Tibial nerve (tissue), 4 donors: ENCODE results near the gene GDA. TPM values are rescaled to one million over a fixed set of nuclear protein-coding genes. Genes with fewer than 3 reads are reported as not detected.

ENCODE experiments used
- DNase-seq, 2 donors: peaks; one replicate each; pipeline ENCODE4 v3.0.0-alpha.2; 2019; ENCODE audit warnings: low spot score in 2 of 2
- H3K27ac ChIP-seq, 4 donors: fragments of 200-600 bp; sonication (generic) in 3 of 4; one replicate each; pipeline ENCODE4 v1.5.1; 2017 to 2019; ENCODE audit warnings: mild to moderate bottlenecking in 1 of 4
- H3K27me3 ChIP-seq, 2 donors: fragments of 200-600 bp; sonication (generic) in 1 of 2; one replicate each; pipeline versions ENCODE4 v1.5.1 to v1.6.0; 2017 to 2019
- H3K36me3 ChIP-seq, 3 donors: fragments of 200-600 bp; sonication (generic); one replicate each; pipeline ENCODE4 v1.5.1; 2018 to 2019
- H3K4me1 ChIP-seq, 4 donors: fragments of 200-600 bp; sonication (generic) in 3 of 4; one replicate each; pipeline ENCODE4 v1.5.1; 2017 to 2019
- H3K4me3 ChIP-seq, 4 donors: fragments of 200-600 bp; sonication (generic) in 3 of 4; one replicate each; pipeline ENCODE4 v1.5.1; 2017 to 2019; ENCODE audit warnings: mild to moderate bottlenecking in 1 of 4, moderate library complexity in 1 of 4
- H3K9me3 ChIP-seq, 4 donors: fragments of 200-600 bp; sonication (generic) in 3 of 4; one replicate each; pipeline ENCODE4 v1.5.1; 2017 to 2019
- EP300 ChIP-seq, 2 donors: sonication (generic); formaldehyde crosslinking; IDR thresholded peaks; one replicate each; pipeline ENCODE4 v1.6.1; 2017; ENCODE audit warnings: antibody characterized with exemption in 2 of 2, mild to moderate bottlenecking in 1 of 2
- POLR2A ChIP-seq, 2 donors: fragments of 450-650 bp; IDR thresholded peaks; one replicate each; pipeline ENCODE4 v1.6.1; 2017; ENCODE audit warnings: antibody characterized with exemption in 2 of 2, mild to moderate bottlenecking in 2 of 2, moderate library complexity in 2 of 2
- WGBS, 2 donors: methylation state at CpG; one replicate each; pipeline ENCODE4 v1.1.5; 2018; 5-methylcytosine and 5-hydroxymethylcytosine counted together
- total RNA-seq, 4 donors: library from RNA; depleted of rRNA; stranded (reverse); fragments of >200 nt; gene quantifications; one replicate each; pipeline ENCODE4 v1.1.0, GENCODE V29; 2016
- TF ChIP-seq, protein P1 (sequence below), 5 experiments: fragments of 200-600 bp in 3 of 5; fragments of 450-650 bp in 2 of 5; sonication (generic) in 3 of 5; IDR thresholded peaks; one replicate each; pipeline ENCODE4 v1.5.1; 2016 to 2019; ENCODE audit warnings: antibody characterized with exemption in 5 of 5, mild to moderate bottlenecking in 3 of 5, moderate library complexity in 2 of 5

Gene GDA
- 1 to 10 TPM in 2 of 4 donors, not detected in 2; 1.0 to 1.3 TPM for total RNA-seq

- no peak for TF ChIP-seq POLR2A (IDR thresholded peaks at IDR 0.05)
- no peak for TF ChIP-seq EP300 (IDR thresholded peaks at IDR 0.05)
- TF ChIP-seq, protein P1, sequence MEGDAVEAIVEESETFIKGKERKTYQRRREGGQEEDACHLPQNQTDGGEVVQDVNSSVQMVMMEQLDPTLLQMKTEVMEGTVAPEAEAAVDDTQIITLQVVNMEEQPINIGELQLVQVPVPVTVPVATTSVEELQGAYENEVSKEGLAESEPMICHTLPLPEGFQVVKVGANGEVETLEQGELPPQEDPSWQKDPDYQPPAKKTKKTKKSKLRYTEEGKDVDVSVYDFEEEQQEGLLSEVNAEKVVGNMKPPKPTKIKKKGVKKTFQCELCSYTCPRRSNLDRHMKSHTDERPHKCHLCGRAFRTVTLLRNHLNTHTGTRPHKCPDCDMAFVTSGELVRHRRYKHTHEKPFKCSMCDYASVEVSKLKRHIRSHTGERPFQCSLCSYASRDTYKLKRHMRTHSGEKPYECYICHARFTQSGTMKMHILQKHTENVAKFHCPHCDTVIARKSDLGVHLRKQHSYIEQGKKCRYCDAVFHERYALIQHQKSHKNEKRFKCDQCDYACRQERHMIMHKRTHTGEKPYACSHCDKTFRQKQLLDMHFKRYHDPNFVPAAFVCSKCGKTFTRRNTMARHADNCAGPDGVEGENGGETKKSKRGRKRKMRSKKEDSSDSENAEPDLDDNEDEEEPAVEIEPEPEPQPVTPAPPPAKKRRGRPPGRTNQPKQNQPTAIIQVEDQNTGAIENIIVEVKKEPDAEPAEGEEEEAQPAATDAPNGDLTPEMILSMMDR (IDR thresholded peaks at IDR 0.05) = no peak
- Histone ChIP-seq H3K27ac (peak within 1 kb of the TSS in 1 of 4 donors; percentile 45), H3K9me3 (no peaks in the 10 kb centered on the region), H3K27me3 (peaks cover 0 to 15% of the 10 kb centered on the region in 2 donors), H3K4me3 (peak within 1 kb of the TSS in 2 of 4 donors; percentile 32 to 33), H3K36me3 (no peaks in the 10 kb centered on the region), H3K4me1 (peaks cover 0 to 10% (median 2%) of the 10 kb centered on the region in 4 donors)
- WGBS, 2 donors = 1 to 3% methylated on average over 38 to 58 of the region's 70 CpGs
- no peak for DNase-seq
Measured at GRCh38 chr9:72149231-72149975, at the start of gene GDA. Gene GDA (plus strand): TSS chr9:72149440. CDS start chr9:72149560, 120 bp downstream.

DNA sequence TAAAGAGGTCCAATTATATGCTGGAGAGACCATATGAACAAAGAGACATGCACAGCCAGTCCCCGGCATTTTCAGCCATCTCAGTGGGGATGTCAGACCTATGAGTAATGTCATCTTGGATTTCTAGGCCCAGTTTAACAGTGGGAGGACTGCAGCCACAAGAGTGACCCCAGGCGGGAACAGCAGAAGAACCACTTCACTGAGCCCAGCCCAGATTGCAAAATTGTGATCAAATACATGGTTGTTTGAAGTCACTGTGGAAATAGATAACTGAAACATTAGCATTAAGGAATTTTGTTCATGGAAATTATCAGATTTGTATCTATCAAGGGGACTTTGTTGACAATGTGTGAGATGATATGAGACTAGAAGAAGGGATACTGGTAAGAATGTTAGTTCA is 46.7 kb upstream of the GDA start:
- DNase-seq = no peak
- 83 to 88% methylated on average over 2 of the region's 2 CpGs for WGBS, 2 donors
- no peak overlapping the region for H3K4me3 ChIP-seq
- no peaks in the 10 kb centered on the region for H3K4me1 ChIP-seq
- no peaks in the 10 kb centered on the region for H3K36me3 ChIP-seq
- TF ChIP-seq POLR2A (IDR thresholded peaks at IDR 0.05) = no peak
- TF ChIP-seq, protein P1 (IDR thresholded peaks at IDR 0.05) = no peak
- TF ChIP-seq EP300 (IDR thresholded peaks at IDR 0.05) = no peak
- H3K27ac ChIP-seq = no peak overlapping the region
- H3K9me3 ChIP-seq = peaks cover 0 to 37% (median 0%) of the 10 kb centered on the region in 4 donors
- no peaks in the 10 kb centered on the region for H3K27me3 ChIP-seq

DNA sequence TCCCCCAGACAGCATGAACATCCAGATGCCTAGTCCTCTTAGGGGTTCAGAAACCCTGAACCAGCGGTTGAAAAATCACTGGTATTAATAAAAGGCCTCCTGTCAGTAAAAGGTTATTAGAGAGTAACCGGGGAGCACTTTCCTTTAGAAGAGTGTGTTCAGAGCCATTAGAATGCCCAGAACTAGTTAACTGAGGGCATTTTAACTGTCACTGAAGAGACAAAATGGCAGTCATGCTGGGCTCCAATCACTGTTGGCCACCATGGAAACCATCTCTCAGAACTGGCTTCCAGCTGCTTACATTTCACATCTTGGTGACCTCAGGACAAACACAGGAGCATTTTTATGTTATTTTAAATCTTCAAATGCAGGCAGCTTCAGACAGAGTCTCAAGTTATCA is 36.2 kb upstream of the GDA start:
- no peak overlapping the region for H3K27ac ChIP-seq
- 76 to 91% methylated on average over 2 of the region's 2 CpGs for WGBS, 2 donors

GRCh38 chr9:72119853-72120252 is 29.4 kb upstream of the GDA start:
- H3K27ac ChIP-seq = no peak overlapping the region

More for the DNA sequence above, 36.2 kb upstream of the GDA start:
- no peaks in the 10 kb centered on the region for H3K36me3 ChIP-seq
- no peak for DNase-seq
- no peaks in the 10 kb centered on the region for H3K27me3 ChIP-seq
- H3K9me3 ChIP-seq = no peaks in the 10 kb centered on the region
- TF ChIP-seq EP300 (IDR thresholded peaks at IDR 0.05) (no peak), POLR2A (IDR thresholded peaks at IDR 0.05) (no peak)
- TF ChIP-seq, protein P1 (IDR thresholded peaks at IDR 0.05) = no peak
- no peaks in the 10 kb centered on the region for H3K4me1 ChIP-seq
- no peak overlapping the region for H3K4me3 ChIP-seq

GRCh38 chr9:72124947-72125346 is 24.3 kb upstream of the GDA start:
- Histone ChIP-seq H3K27ac (no peak overlapping the region), H3K4me3 (no peak overlapping the region), H3K9me3 (no peaks in the 10 kb centered on the region), H3K36me3 (no peaks in the 10 kb centered on the region), H3K4me1 (no peaks in the 10 kb centered on the region), H3K27me3 (no peaks in the 10 kb centered on the region)
- TF ChIP-seq POLR2A (IDR thresholded peaks at IDR 0.05) (no peak), EP300 (IDR thresholded peaks at IDR 0.05) (no peak)
- TF ChIP-seq, protein P1 (IDR thresholded peaks at IDR 0.05) = no peak
- DNase-seq = no peak
- 58 to 65% methylated on average over 2 of the region's 2 CpGs for WGBS, 2 donors

More at GRCh38 chr9:72119853-72120252, 29.4 kb upstream of the GDA start:
- Histone ChIP-seq H3K9me3 (no peaks in the 10 kb centered on the region), H3K4me3 (no peak overlapping the region), H3K36me3 (no peaks in the 10 kb centered on the region), H3K4me1 (no peaks in the 10 kb centered on the region), H3K27me3 (no peaks in the 10 kb centered on the region)
- TF ChIP-seq POLR2A (IDR thresholded peaks at IDR 0.05) (no peak), EP300 (IDR thresholded peaks at IDR 0.05) (no peak)
- TF ChIP-seq, protein P1 (IDR thresholded peaks at IDR 0.05) = no peak
- 61% methylated on average over 2 of the region's 2 CpGs for WGBS, 2 donors
- DNase-seq = no peak
